ENCODE data around the gene CAPN6.

The CAPN6 gene

GRCh38 chrX:111284631-111285293 is 14.5 kb upstream of the CAPN6 start:
- no peak for DNase-seq (ENCODE audit: low read depth, low spot score)
- in situ Hi-C loops (cut with HindIII; ENCODE audit: low sequenced_read_pairs) = no loop called here
- no peak overlapping the region for H3K4me3 ChIP-seq (ENCODE audit: low read depth, low read length)
- no peak for TF ChIP-seq CTCF (IDR thresholded peaks at IDR 0.05; ENCODE audit: low read depth, low read length)

- in situ Hi-C loops (cut with HindIII; ENCODE audit: low sequenced_read_pairs) = no loop called here
- no peak for TF ChIP-seq CTCF (IDR thresholded peaks at IDR 0.05; ENCODE audit: low read depth, low read length)
- H3K4me3 ChIP-seq (ENCODE audit: low read depth, low read length) = no peak overlapping the region
- no peak for DNase-seq (ENCODE audit: low read depth, low spot score)
Measured at GRCh38 chrX:111283446-111283845, 13.2 kb upstream of the CAPN6 start.

GRCh38 chrX:111282991-111283390 is 12.7 kb upstream of the CAPN6 start:
- DNase-seq (ENCODE audit: low read depth, low spot score) = no peak
- in situ Hi-C loops (cut with HindIII; ENCODE audit: low sequenced_read_pairs) = no loop called here
- no peak overlapping the region for H3K4me3 ChIP-seq (ENCODE audit: low read depth, low read length)
- TF ChIP-seq CTCF (IDR thresholded peaks at IDR 0.05; ENCODE audit: low read depth, low read length) = no peak

GRCh38 chrX:111282139-111282538 is 11.9 kb upstream of the CAPN6 start:
- no peak for TF ChIP-seq CTCF (IDR thresholded peaks at IDR 0.05; ENCODE audit: low read depth, low read length)
- DNase-seq (ENCODE audit: low read depth, low spot score) = no peak
- no peak overlapping the region for H3K4me3 ChIP-seq (ENCODE audit: low read depth, low read length)
- in situ Hi-C loops (cut with HindIII; ENCODE audit: low sequenced_read_pairs) = no loop called here

GRCh38 chrX:111268506-111268905 is 1.8 kb downstream of the CAPN6 start:
- TF ChIP-seq CTCF (IDR thresholded peaks at IDR 0.05; ENCODE audit: low read depth, low read length) = no peak
- in situ Hi-C loops (cut with HindIII; ENCODE audit: low sequenced_read_pairs) = no loop called here
- no peak overlapping the region for H3K4me3 ChIP-seq (ENCODE audit: low read depth, low read length)
- no peak for DNase-seq (ENCODE audit: low read depth, low spot score)

- in situ Hi-C loops (cut with HindIII; ENCODE audit: low sequenced_read_pairs) = no loop called here
- DNase-seq (ENCODE audit: low read depth, low spot score) = no peak
- H3K4me3 ChIP-seq (ENCODE audit: low read depth, low read length) = no peak overlapping the region
Measured at GRCh38 chrX:111265486-111265885, 4.8 kb downstream of the CAPN6 start.

More at GRCh38 chrX:111265486-111265885, 4.8 kb downstream of the CAPN6 start:
- TF ChIP-seq CTCF (IDR thresholded peaks at IDR 0.05; ENCODE audit: low read depth, low read length) = no peak
